ENCODE measurements around the gene APOL1.
"Not testable (repeated sequence)": the region's sequence is repeated elsewhere in the genome, so short reads cannot be mapped to it uniquely, and the experiment has no call there.

The APOL1 gene

GRCh38 chr22:36290391-36291075 lies 37.6 kb downstream of the APOL1 start:
- in situ Hi-C loops (cut with MboI; ENCODE audit: low sequenced_read_pairs): not testable (repeated sequence)

GRCh38 chr22:36291831-36292740 lies 39.2 kb downstream of the APOL1 start:
- in situ Hi-C loops (cut with MboI; ENCODE audit: low sequenced_read_pairs): no loop called here

DNA sequence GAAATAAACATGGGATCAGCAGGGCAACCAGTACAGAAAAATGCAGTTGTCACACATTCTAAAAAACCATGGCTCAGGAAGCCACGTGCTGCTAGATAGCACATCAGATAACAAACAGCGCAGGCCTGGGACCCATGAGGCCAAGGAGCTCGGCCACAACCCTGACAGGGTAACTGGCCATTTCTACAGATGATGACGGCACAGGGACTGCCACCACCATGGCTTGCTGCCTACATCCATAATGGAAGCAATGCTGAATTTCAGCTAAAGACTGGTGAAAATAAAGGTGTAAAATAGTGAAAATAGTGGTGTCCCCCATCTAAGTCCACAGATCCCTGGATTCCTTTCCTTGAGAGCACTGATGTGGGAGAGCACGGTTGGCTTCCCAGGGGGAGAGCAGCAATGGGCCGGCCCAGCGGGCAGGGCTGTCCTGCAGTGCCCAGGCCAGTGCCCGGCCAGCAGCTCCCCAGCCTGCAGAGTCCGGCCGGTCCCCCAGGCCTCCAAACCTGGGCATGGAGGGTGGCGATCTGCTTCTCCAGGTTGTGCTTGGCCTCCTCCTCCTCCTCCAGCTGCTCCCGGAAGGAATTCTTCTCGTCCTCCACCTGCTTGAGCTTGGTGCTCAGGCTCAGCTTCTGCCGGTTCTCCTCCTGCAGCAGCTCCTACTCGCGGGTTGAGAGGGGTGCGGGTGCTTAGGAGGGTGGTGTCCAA lies 40.0 kb downstream of the APOL1 start:
- in situ Hi-C loops (cut with MboI; ENCODE audit: low sequenced_read_pairs): no loop called here

DNA sequence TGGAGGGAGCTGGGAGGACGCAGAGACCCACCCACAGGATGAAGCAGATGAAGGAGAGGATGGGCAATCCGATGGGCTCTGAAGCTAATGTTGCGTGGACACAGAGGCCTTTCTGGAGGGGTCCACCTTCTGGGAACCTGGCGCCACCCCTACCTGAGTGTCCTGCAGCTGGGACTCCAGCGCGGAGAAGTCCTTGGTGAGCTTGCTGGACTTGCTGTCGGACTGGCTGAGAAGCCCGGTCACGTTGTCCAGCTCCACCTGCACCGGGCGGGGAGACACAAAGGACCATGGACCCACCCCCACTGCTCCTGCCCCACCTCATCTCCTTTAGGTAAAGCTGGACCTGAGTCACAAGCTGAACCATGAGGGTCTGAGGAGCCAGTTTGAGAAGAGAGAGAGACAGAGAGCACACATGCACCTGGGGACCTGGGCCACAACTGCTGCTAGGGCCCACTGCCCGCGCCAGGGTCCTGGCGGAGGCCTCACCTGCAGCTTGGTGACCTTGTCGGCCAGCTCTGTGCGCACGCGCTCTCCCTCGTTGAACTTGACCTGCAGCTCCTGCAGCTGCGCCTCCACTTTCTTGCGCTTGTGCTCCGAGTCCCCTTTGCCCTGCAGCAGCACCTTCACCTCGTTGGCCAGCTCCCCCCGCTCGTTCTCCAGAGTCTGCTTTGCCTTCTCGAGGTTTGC lies 40.8 kb downstream of the APOL1 start:
- in situ Hi-C loops (cut with MboI; ENCODE audit: low sequenced_read_pairs): no loop called here

DNA sequence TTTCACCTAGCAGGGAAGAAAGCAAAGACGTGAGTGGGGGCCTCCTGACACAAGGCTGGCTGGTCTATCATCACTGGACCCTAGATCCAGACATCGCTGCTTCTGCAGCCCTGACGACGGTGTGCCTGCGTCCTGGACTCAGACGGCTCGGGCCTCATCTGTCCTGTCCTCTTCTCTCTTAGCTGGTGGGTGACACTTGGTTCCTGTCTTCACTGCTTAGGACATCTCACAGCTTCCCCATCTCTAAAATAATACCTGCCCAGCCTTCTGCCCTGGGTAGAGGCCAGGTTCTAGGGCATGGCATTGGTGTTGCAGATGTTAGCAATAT lies 41.3 kb downstream of the APOL1 start:
- in situ Hi-C loops (cut with MboI; ENCODE audit: low sequenced_read_pairs): no loop called here

DNA sequence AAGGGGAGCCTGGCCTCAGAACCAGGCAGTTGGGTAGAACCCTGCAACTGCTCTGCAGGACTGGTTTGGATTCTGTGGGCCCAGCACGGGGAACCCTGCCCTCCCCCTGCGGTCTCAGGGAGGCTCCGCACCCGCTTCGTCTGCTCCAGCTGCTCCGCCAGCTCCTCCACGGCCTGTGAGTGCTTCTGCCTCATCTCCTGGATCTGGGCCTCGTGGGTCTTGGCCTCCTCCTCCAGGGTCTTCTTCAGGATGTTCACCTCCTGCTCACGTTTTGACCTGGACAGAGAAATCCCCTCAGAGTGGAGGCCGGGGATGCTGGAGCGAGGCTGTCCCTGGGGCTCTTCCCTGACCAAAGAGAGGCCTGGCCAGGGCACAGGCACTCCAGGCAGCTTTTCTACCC lies 41.9 kb downstream of the APOL1 start:
- in situ Hi-C loops (cut with MboI; ENCODE audit: low sequenced_read_pairs): no loop called here

GRCh38 chr22:36295247-36295646 lies 42.3 kb downstream of the APOL1 start:
- in situ Hi-C loops (cut with MboI; ENCODE audit: low sequenced_read_pairs): no loop called here

DNA sequence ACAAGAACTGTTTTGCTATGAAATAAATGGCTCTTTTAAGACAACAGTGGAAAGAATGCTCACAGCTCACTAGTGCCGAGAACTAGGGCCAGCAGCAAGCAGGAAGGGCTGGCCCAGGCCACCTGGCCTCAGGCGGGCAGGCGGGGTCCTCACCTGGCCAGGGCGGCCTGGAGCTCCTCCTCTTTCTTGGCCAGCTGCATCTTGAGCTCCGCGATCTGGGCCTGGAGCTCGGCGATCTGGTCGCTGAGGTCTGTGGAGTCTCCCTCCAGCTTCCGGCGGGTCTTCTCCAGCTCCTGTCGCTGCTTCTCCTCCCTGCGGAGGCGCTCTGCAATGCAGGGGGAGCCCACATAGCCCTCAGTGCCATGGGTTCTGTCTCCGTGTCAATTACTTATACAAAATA lies 43.8 kb downstream of the APOL1 start:
- in situ Hi-C loops (cut with MboI; ENCODE audit: low sequenced_read_pairs): no loop called here

GRCh38 chr22:36297568-36297967 lies 44.6 kb downstream of the APOL1 start:
- in situ Hi-C loops (cut with MboI; ENCODE audit: low sequenced_read_pairs): no loop called here

DNA sequence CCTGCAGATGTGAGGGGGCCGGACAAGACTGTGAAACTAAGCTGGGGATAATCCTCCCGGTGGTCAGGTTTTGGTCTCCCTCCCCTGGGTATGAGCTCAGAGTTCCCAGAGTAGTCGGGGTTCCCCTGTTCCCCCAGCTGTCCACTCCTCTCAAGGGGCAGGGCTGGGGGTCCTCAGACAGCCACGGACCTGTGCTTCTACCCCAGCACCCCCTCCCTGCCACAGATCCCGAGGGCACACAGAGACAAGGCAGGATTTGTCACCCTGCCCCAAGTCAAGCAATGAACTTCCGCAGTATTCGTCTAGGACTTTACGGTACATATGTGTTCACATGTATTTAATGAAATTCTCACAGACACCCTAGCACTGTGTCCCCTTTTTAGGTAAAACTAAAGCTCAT lies 45.2 kb downstream of the APOL1 start:
- in situ Hi-C loops (cut with MboI; ENCODE audit: low sequenced_read_pairs): no loop called here

DNA sequence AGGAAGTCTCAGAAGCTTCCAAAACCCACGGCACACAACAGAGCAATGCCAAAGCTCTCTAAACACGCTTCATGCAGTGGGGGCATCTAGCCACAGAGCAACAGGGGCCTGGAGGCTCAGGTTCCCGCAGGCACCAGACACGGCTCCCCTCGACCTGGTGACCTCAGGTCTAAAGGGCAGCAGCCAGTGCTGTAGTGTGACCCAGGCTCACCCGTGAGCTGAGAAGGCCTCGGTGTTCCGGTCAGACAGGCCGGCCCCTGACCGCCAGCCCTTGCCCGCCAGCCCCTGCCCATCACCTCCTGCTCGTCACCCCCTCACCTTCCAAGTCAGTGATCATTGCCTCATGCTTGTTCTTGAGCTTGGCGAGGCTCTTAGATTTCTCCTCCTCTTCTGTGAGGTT lies 45.7 kb downstream of the APOL1 start:
- in situ Hi-C loops (cut with MboI; ENCODE audit: low sequenced_read_pairs): no loop called here

DNA sequence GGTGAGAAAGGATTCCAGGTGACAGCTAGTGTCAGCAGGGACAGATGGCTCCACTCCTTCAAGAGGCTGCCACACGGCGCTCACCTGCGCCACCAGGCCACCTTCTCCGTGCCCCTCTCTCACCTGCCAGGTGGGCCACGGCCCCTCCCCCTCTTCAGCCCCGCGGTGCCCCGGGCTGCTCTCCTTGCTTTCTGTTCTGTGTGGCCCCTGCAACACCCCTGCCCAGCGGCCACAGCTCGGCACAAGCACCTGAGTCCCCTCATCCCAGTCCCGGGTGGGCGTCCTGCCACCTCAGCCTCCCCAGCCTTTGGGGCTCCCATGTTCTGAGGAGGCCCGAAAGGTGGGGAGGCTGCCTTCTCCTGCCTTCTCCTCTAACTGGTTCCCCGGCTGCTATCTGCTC lies 46.4 kb downstream of the APOL1 start:
- in situ Hi-C loops (cut with MboI; ENCODE audit: low sequenced_read_pairs): no loop called here

DNA sequence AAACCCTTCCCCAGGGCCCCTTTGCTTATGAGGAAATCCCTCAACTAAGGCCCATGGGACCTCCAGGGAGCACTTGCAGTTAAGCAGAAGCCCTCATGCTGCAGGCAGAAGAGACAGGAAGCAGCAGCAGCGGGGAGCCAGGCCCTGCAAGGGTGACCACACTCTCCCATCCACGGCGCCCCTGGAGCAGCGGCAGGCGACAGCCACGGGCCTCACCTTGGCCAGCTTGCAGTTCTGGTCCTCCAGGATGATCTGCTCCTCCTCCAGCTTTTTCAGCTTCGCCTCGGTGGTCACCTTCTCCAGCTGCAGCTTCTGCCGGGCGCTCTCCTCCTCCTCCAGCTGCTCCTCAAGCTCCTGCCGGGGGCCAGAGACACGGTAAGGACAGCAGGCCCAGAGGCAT lies 47.0 kb downstream of the APOL1 start:
- in situ Hi-C loops (cut with MboI; ENCODE audit: low sequenced_read_pairs): loop anchor here (10.0 kb wide), 1 partner anchor 165 kb away; no protein-coding TSS in a partner anchor

DNA sequence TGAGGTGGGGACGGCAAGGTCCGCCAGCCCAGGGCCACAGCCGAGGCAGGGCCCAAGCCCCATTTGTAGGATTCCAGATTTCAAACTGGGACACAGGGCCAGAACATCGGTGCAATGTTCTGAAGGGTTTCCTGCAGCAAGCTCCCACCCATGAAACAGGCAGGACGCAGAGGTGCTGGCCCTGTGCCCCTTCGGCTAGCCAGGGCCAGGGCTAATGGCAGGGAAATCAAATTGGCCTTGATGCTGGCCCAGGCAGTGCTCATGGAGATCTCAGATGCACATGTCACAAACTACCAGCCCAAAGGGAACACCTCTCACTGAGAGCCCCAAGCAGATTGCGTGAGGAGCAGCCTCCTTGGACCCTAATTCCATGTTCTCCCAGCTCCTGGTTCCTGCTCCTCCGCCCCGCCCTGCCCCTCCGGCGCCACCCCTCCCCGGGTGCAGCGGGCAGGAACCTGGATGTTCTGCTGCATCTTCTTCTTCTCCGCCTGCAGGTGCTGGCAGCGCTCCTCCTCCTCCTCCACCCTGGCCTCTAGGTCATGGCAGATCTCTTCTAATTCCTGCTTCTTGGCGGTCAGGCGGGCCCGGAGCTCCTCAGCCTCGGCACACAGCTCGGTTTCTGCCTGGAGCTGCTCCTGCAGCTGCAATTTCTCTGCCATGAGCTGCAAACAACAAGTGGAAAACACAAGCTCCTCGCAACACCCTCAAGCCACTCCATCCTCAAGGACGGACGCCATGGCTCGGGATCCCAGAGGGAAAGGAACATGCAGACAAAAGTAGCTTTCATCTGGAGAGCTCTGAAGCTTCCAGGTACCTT lies 47.7 kb downstream of the APOL1 start:
- in situ Hi-C loops (cut with MboI; ENCODE audit: low sequenced_read_pairs): loop anchor here (10.0 kb wide), 1 partner anchor 164 kb away; no protein-coding TSS in a partner anchor

GRCh38 chr22:36301384-36301828 lies 48.5 kb downstream of the APOL1 start:
- in situ Hi-C loops (cut with MboI; ENCODE audit: low sequenced_read_pairs): loop anchor here (10.0 kb wide), 1 partner anchor 163 kb away; no protein-coding TSS in a partner anchor

GRCh38 chr22:36301851-36302250 lies 48.9 kb downstream of the APOL1 start:
- in situ Hi-C loops (cut with MboI; ENCODE audit: low sequenced_read_pairs): loop anchor here (10.0 kb wide), 1 partner anchor 163 kb away; no protein-coding TSS in a partner anchor

DNA sequence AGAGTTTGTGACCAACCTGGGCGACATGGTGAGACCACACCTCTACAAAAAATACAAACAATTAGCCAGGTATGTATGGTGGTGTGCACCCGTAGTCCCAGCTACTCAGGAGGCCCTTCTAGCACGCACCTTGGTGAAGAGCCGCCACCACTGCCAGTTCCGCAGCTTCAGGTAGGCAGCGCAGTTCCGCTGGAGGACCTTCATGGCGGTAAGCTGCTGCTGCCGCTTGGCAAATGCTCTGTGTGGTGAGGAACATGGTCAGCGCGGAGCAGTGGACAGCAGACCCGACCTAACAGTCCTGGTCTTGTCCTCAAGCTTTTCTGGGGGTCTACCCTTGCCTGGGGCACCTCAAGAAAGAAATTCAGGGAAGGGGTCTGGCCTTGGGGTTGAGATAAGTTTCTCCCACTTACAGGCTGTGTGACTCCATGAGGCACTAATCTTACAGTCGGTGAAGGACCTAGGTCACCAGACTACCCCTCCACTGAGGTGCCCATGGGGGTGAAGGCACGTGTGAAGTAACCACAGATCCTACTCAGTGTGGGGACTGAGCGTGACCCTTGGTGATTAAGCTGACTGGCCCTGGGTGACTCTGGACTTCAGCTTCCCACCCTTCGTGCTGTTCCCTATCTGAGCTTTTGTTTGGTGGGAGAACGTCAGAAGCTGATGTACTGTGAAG lies 49.6 kb downstream of the APOL1 start:
- in situ Hi-C loops (cut with MboI; ENCODE audit: low sequenced_read_pairs): loop anchor here (10.0 kb wide), 1 partner anchor 162 kb away; no protein-coding TSS in a partner anchor

GRCh38 chr22:36303115-36303467 lies 50.2 kb downstream of the APOL1 start:
- in situ Hi-C loops (cut with MboI; ENCODE audit: low sequenced_read_pairs): loop anchor here (10.0 kb wide), 1 partner anchor 162 kb away; no protein-coding TSS in a partner anchor

DNA sequence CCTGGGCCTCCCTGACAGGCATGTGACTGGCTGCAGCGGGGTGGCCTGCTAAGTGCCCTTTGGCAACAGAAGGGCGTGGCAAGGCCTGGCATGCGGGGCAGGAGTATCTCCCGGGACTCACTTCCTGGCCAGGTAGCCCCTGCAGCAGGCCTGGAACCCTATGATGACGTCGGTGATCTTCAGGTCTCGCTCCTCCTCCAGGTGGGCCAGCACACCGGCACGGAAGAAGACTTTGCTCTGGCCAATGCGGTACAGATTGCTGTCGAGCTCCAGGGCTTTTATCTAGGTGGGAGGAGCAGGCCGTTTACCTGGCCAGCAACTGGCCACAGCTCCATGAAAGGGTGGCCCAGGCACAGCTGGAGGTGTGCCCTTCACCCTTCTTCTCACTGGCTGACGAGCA lies 50.9 kb downstream of the APOL1 start:
- in situ Hi-C loops (cut with MboI; ENCODE audit: low sequenced_read_pairs): loop anchor here (10.0 kb wide), 1 partner anchor 161 kb away; no protein-coding TSS in a partner anchor

Data from HL-60/S4 treated with retinoic acid at 250 ng/mL for 4 days and 3 days (cell line).